GM23338 (cell line): ENCODE results near the gene NLRP5. TPM values are rescaled to one million over a fixed set of nuclear protein-coding genes. Genes with fewer than 3 reads are reported as not detected.
"Not testable (repeated sequence)": the region's sequence is repeated elsewhere in the genome, so short reads cannot be mapped to it uniquely, and the experiment has no call there.

Experiments
- ATAC-seq: fragments of 200-7000 bp; cut with Tn5 transposase; 3 replicates; pipeline ENCODE4 v1.9.1; 2020
- DNase-seq: peaks from one replicate; pipeline ENCODE4 v3.0.0-alpha.2; 2015; ENCODE audit warnings: low spot score
- H2AFZ ChIP-seq: fragments of 200-600 bp; sonication (generic); 2 replicates; pipeline ENCODE4 v1.8.0; 2016; ENCODE audit warnings: antibody characterized with exemption, mild to moderate bottlenecking, moderate library complexity
- H3F3A ChIP-seq: fragments of 200-600 bp; sonication (generic); replicated peaks from 2 replicates; pipeline ENCODE4 v1.8.0; 2017; ENCODE audit warnings: antibody characterized with exemption, mixed run types, low read depth
- H3K27ac ChIP-seq: fragments of 200-600 bp; sonication (generic); 2 replicates; pipeline ENCODE4 v1.6.1; 2016; ENCODE audit warnings: low read depth
- H3K27me3 ChIP-seq: fragments of 200-600 bp; sonication (generic); 2 replicates; pipeline ENCODE4 v1.8.0; 2016; ENCODE audit warnings: mild to moderate bottlenecking, mixed run types, moderate library complexity; ENCODE audit not compliant: insufficient read depth
- H3K36me3 ChIP-seq: fragments of 200-600 bp; sonication (generic); 2 replicates; pipeline ENCODE4 v1.8.0; 2016; ENCODE audit warnings: mild to moderate bottlenecking; ENCODE audit not compliant: insufficient read depth
- H3K4me1 ChIP-seq: fragments of 200-600 bp; sonication (generic); 2 replicates; pipeline ENCODE4 v1.8.0; 2016; ENCODE audit warnings: mild to moderate bottlenecking, moderate library complexity; ENCODE audit not compliant: insufficient read depth
- H3K4me2 ChIP-seq: fragments of 200-600 bp; sonication (generic); 2 replicates; pipeline ENCODE4 v1.7.1; 2017; ENCODE audit warnings: mixed run types
- H3K4me3 ChIP-seq: fragments of 200-600 bp; sonication (generic); 2 replicates; pipeline ENCODE4 v1.6.1; 2016; ENCODE audit warnings: mixed run types
- H3K79me2 ChIP-seq: fragments of 200-600 bp; sonication (generic); replicated peaks from 2 replicates; pipeline ENCODE4 v1.8.0; 2017; ENCODE audit warnings: mild to moderate bottlenecking; ENCODE audit not compliant: insufficient read depth
- H3K9me2 ChIP-seq: fragments of 200-600 bp; sonication (generic); 2 replicates; pipeline ENCODE4 v1.8.0; 2017; ENCODE audit not compliant: insufficient read depth
- H4K20me1 ChIP-seq: fragments of 200-600 bp; sonication (generic); replicated peaks from 2 replicates; pipeline ENCODE4 v1.8.0; 2017; ENCODE audit warnings: mild to moderate bottlenecking; ENCODE audit not compliant: insufficient read depth
- H3K27ac Mint-ChIP-seq: 2 replicates; pipeline ENCODE4 v1.8.0; 2020; ENCODE audit warnings: inconsistent platforms, mild to moderate bottlenecking, moderate library complexity, mixed read lengths
- H3K27me3 Mint-ChIP-seq: 3 replicates; pipeline ENCODE4 v1.8.0; 2022; ENCODE audit warnings: low read depth, mild to moderate bottlenecking, moderate library complexity, mixed read lengths, inconsistent platforms; ENCODE audit not compliant: insufficient read depth, poor library complexity
- H3K36me3 Mint-ChIP-seq: 3 replicates; pipeline ENCODE4 v1.8.0; 2021; ENCODE audit warnings: low read depth, mild to moderate bottlenecking, inconsistent platforms, moderate library complexity, mixed read lengths
- H3K4me1 Mint-ChIP-seq: 3 replicates; pipeline ENCODE4 v1.8.0; 2020; ENCODE audit warnings: mild to moderate bottlenecking, inconsistent platforms, mixed read lengths
- H3K4me3 Mint-ChIP-seq: 3 replicates; pipeline ENCODE4 v1.8.0; 2021; ENCODE audit warnings: moderate library complexity, mild to moderate bottlenecking, inconsistent platforms, mixed read lengths
- H3K9me3 Mint-ChIP-seq: 3 replicates; pipeline ENCODE4 v1.8.0; 2020; ENCODE audit warnings: moderate library complexity, mild to moderate bottlenecking, inconsistent platforms, mixed read lengths
- CREB1 ChIP-seq: fragments of 250-450 bp; sonication (Bioruptor Pico); IDR thresholded peaks from 2 replicates; pipeline ENCODE4 v1.5.0; 2020; ENCODE audit warnings: low read depth, mild to moderate bottlenecking, moderate library complexity
- EZH2 ChIP-seq: fragments of 200-600 bp; sonication (generic); IDR thresholded peaks from one replicate; pipeline ENCODE4 v1.8.0; 2017; ENCODE audit warnings: antibody characterized with exemption, mild to moderate bottlenecking, low read depth; ENCODE audit not compliant: unreplicated experiment
- EZH2phosphoT487 ChIP-seq: fragments of 200-600 bp; sonication (generic); IDR thresholded peaks from one replicate; pipeline ENCODE4 v1.8.1; 2018; ENCODE audit warnings: antibody characterized with exemption; ENCODE audit not compliant: unreplicated experiment
- JUNB ChIP-seq: IDR thresholded peaks from one replicate; pipeline ENCODE4 v1.6.1; 2016; ENCODE audit warnings: antibody characterized with exemption; ENCODE audit not compliant: unreplicated experiment
- NANOG ChIP-seq: IDR thresholded peaks from 2 replicates; pipeline ENCODE4 v1.6.1; 2016; ENCODE audit warnings: antibody characterized with exemption, borderline replicate concordance
- REST ChIP-seq: IDR thresholded peaks from one replicate; pipeline ENCODE4 v1.6.1; 2018; ENCODE audit warnings: antibody characterized with exemption; ENCODE audit not compliant: unreplicated experiment
- STAT1 ChIP-seq: IDR thresholded peaks from one replicate; pipeline ENCODE4 v1.6.1; 2016; ENCODE audit warnings: antibody characterized with exemption; ENCODE audit not compliant: unreplicated experiment
- ZNF114 ChIP-seq: fragments of 250-450 bp; sonication (Bioruptor Pico); IDR thresholded peaks from 2 replicates; pipeline ENCODE4 v1.5.0; 2020; ENCODE audit warnings: mild to moderate bottlenecking, moderate library complexity
- ZNF331 ChIP-seq: fragments of 250-450 bp; sonication (Bioruptor Pico); IDR thresholded peaks from 2 replicates; pipeline ENCODE4 v1.5.0; 2020; ENCODE audit warnings: low read depth, mild to moderate bottlenecking, moderate library complexity
- ZNF462 ChIP-seq: fragments of 250-450 bp; sonication (Bioruptor Pico); IDR thresholded peaks from 2 replicates; pipeline ENCODE4 v1.5.0; 2020; ENCODE audit warnings: mild to moderate bottlenecking, moderate library complexity
- polyA plus RNA-seq: library from polyadenylated mRNA; unstranded; fragments of >200 nt; fragmentation: Nextera tagmentation; extraction: Ambion mirVana; gene quantifications from 2 replicates; pipeline ENCODE4 v1.2.1, GENCODE V29; 2016
- total RNA-seq: library from RNA; depleted of rRNA; stranded (reverse); fragments of >200 nt; shearing (Covaris generic); gene quantifications from 2 replicates; pipeline ENCODE4 v1.2.3, GENCODE V29; 2014
- TF ChIP-seq, protein P1 (sequence below): IDR thresholded peaks from 2 replicates; pipeline ENCODE4 v1.6.1; 2016; ENCODE audit warnings: antibody characterized with exemption

The NLRP5 gene
- total and polyA plus RNA-seq, 2 experiments from 2014 or later, result not detected

DNA sequence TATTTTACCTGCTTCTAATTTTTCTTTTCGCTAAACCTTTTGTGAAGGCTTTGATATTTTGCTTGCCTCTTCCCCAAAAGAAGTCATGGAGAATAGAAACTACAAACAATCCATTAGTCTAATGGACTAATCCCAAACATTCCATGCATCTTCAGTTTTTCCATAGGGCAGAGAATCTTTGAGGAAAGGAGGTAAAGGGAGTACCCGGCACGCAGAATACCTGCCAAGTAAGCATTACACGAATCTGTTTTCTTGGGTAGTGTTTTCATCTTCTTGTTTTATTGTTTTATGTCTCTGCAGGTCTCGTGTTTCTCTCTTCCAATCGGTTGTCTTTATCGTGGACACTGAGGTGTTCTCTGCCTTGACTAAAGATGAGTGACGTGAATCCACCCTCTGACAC lies 39.0 kb upstream of the NLRP5 start, which contains the start of gene NLRP8:
TSS of gene NLRP8 (plus strand) at position 301 of the 400 bp plus-strand sequence.
- TF ChIP-seq ZNF462 (no peak), STAT1 (no peak), ZNF331 (no peak), CREB1 (CRISPR knock-in tag) (no peak), REST (no peak), NANOG (no peak), JUNB (no peak), EZH2phosphoT487 (no peak), ZNF114 (CRISPR knock-in tag) (no peak), EZH2 (no peak)
- TF ChIP-seq, protein P1, sequence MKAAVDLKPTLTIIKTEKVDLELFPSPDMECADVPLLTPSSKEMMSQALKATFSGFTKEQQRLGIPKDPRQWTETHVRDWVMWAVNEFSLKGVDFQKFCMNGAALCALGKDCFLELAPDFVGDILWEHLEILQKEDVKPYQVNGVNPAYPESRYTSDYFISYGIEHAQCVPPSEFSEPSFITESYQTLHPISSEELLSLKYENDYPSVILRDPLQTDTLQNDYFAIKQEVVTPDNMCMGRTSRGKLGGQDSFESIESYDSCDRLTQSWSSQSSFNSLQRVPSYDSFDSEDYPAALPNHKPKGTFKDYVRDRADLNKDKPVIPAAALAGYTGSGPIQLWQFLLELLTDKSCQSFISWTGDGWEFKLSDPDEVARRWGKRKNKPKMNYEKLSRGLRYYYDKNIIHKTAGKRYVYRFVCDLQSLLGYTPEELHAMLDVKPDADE, result no peak
- Histone ChIP-seq H3K4me2 (no peak within 1 kb of the TSS), H4K20me1 (no peaks in the 10 kb centered on the region), H3K79me2 (no peaks in the 10 kb centered on the region), H3K4me1 (no peaks in the 10 kb centered on the region), H3K4me3 (no peak within 1 kb of the TSS), H3F3A (no peaks in the 10 kb centered on the region), H3K27me3 (no peaks in the 10 kb centered on the region), H3K9me2 (no peaks in the 10 kb centered on the region), H2AFZ (no peak within 1 kb of the TSS), H3K27ac (no peak within 1 kb of the TSS), H3K36me3 (peaks cover 5% of the 10 kb centered on the region; the same call in 1 of the 2 replicates)
- peaks cover 9% of the 10 kb centered on the region for H3K27me3 Mint-ChIP-seq
- H3K36me3 Mint-ChIP-seq, result peaks cover 41% of the 10 kb centered on the region
- no peak within 1 kb of the TSS for H3K27ac Mint-ChIP-seq
- ATAC-seq, result no peak
- peaks cover 88% of the 10 kb centered on the region for H3K9me3 Mint-ChIP-seq
- no peak within 1 kb of the TSS for H3K4me3 Mint-ChIP-seq
- no peaks in the 10 kb centered on the region for H3K4me1 Mint-ChIP-seq
- no peak for DNase-seq

- H3K9me2 ChIP-seq, H4K20me1 ChIP-seq, H3K27me3 Mint-ChIP-seq, H3K4me1 ChIP-seq, DNase-seq, H3K27me3 ChIP-seq, H3K27ac ChIP-seq, H3K4me2 ChIP-seq, H3K27ac Mint-ChIP-seq, H2AFZ ChIP-seq, H3K4me3 Mint-ChIP-seq, H3K36me3 ChIP-seq, ATAC-seq, H3F3A ChIP-seq, H3K79me2 ChIP-seq, H3K4me3 ChIP-seq, H3K4me1 Mint-ChIP-seq: not testable (repeated sequence)
- peaks cover 38% of the 10 kb centered on the region; the same call in 2 of the 3 replicates for H3K36me3 Mint-ChIP-seq
- H3K9me3 Mint-ChIP-seq, result peaks cover 89% of the 10 kb centered on the region
Observed at GRCh38 chr19:55950566-55950965, 36.0 kb upstream of the NLRP5 start.
